DMS79 treated with DMSO at 0.1 percent for 48 hours (cell line): ENCODE measurements around the gene TMEM151B.

Experiments
- DNase-seq: peaks from one replicate; lab custom pipeline; 2025; lab: John Stamatoyannopoulos, UW

TMEM151B gene

DNA sequence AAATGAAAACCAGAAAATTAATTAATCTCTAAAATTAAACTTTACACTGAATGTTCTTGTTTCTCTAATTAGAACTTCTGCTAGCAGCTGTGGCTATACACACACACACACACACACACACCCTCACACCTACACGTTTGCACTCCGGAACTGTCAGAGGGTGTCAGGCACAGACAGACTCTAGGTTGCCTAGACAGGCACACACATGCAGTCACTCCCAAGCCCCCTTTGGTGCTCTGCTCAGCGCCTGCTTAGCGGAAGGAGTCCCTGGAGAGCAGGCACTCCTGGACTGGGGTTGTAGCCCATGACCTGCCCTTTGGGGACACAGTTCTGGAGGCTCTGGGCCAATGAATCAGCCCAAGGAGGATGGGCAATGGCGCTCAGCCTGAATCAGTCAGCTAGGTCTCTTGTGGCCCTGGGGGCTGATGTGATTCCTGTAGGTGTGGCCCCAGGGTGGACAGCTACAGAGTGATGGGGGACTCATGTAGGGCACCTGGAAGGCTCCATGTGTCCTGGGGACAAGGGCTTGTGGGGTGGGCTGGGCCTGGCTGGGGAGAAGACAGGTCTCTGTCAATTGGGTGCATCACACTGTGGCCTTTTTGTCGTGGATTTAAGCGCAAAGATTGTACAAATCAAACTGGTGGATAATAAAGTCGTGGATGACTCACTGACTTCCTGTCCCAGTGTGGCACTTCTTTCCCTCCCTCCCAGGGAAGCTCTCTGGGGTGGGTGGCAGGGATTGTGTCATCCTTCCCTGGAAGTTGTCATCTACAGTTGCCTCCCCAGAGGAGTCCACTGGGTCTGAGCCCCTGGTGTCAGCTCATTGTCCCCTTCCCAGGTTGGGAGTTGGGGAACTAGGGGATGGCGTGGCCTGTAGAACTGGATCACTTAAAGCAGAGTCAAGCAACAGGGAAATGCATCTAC lies 8.8 kb downstream of the TMEM151B start:
- no peak for DNase-seq

DNA sequence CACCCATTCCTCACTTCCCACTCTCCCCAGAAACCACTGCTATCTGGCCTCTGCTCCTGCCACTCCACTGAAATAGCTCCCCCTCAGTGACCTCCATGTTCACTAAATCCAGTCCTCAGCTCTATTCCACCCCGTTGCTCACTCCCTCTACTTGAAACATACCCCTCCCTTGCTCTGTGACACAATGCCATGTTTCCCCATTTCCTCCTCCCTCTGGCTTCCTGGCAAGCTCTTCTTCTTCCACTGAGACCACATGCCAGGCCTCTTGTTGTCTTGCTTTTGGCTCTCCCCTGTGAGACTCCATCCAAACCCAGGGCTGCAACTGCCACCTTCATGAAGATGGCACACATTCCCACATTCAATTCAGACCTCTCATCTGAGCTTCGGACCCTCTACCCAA lies 13.9 kb downstream of the TMEM151B start:
- DNase-seq, result no peak

GRCh38 chr6:44284867-44285266 lies 14.6 kb downstream of the TMEM151B start:
- no peak for DNase-seq

DNA sequence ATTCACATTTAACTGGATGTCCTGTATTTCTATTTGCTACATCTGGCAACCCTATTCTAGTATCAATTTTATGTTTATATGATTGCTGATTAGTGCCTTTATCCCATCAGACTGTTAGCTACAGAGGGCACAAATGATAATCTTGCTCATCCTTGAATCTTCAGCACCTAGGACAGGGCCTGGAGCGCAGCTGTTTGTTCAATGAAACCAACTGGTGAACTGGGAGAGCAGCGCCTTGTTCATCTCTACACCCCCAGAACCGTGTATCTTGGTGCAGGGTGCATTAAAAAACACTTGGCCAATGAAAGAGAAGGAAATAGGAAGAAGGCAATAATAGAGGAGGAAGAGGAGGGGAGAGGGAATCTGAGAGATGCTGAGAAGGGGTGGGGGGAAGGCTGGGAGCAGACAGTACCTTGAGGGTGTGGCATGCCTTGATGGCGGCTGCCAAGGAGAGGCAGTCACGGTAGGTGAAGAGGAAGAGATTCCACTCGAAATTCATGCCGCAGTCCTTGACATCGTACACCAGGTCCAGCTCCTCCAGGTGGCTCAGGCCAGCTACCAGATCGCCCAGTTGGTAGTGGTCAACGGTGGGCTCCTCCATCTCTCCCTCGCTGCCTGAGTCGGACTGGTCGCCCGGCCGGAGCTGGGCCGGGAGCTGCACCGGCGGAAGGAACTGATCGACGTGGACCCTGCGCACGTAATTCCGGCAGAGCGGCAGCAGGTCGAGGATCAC lies 15.5 kb downstream of the TMEM151B start:
- DNase-seq, result no peak

DNA sequence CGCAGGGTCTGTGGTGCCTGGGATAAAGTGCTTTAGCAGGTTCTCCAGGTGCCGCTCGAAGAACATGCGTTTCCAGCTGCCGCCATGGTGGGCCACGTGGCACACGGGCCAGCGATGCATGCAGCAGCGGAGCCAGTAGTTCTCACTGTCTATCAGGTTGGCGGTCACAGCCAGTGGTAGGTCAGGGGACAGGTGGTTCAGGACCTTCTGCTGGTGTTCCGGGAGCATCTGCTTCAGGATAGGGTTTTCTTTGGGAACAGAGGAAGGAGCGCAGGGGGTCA lies 16.0 kb downstream of the TMEM151B start:
- DNase-seq, result no peak

GRCh38 chr6:44286747-44287146 lies 16.5 kb downstream of the TMEM151B start:
- DNase-seq, result no peak

DNA sequence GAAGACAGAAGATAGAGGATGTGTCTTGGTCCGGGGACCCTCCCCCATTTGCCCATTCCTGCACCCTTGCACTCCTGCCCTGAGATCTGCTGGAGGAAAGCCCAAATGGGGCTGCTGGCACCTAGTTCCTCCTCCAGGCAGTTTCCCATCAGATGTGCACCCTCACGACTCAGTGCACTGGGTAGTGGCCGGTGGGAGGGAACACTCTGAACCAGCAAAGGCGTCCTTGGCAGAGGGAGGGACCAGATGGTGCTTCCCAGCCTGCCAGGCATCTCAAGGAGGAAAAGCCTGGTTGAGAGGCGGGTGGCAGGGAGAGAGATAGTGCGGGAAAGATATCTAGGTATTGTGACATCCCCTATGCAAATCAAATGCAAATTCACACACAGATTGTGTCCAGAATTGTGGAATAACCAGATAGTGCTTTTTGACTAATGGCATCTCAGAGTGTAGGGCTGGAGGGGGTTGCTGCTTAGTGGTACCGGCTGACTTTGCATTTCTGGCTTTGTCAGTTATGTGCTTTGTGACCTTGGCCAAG lies 19.5 kb downstream of the TMEM151B start:
- no peak for DNase-seq

GRCh38 chr6:44291841-44292240 lies 21.6 kb downstream of the TMEM151B start:
- DNase-seq, result no peak

DNA sequence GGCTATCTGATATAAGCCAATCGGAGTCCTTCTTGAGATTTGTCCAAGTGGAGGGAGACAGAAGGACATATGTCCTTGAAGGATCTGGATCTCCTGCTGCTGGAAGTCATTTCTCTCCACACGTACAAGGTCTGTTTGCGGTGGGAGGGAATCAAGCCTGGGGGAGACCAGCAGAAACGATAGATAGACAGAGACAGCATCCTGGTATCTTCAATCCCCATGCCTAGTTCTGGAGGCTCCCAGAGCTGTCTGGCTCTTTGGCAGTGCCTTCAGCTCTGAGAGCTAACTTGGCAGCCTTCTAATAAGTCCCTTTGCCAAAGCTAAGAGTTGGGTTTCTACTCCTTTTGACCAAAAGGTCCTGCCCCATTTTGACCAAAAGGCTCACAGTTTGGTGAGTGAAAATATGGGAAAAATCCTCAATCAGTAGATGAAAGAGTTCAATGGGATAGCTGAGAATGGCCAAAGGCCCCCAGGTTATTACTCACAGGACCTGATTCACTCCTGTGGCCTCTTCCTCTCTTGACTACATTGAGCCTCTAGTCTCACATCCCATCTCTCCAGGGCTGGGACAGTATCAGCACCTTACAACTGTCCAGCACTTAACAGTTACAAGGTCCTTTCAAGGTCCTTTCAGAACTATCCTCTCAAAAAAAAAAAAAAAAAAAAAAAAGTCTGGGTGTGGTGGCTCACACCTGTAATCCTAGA lies 22.6 kb downstream of the TMEM151B start:
- no peak for DNase-seq

DNA sequence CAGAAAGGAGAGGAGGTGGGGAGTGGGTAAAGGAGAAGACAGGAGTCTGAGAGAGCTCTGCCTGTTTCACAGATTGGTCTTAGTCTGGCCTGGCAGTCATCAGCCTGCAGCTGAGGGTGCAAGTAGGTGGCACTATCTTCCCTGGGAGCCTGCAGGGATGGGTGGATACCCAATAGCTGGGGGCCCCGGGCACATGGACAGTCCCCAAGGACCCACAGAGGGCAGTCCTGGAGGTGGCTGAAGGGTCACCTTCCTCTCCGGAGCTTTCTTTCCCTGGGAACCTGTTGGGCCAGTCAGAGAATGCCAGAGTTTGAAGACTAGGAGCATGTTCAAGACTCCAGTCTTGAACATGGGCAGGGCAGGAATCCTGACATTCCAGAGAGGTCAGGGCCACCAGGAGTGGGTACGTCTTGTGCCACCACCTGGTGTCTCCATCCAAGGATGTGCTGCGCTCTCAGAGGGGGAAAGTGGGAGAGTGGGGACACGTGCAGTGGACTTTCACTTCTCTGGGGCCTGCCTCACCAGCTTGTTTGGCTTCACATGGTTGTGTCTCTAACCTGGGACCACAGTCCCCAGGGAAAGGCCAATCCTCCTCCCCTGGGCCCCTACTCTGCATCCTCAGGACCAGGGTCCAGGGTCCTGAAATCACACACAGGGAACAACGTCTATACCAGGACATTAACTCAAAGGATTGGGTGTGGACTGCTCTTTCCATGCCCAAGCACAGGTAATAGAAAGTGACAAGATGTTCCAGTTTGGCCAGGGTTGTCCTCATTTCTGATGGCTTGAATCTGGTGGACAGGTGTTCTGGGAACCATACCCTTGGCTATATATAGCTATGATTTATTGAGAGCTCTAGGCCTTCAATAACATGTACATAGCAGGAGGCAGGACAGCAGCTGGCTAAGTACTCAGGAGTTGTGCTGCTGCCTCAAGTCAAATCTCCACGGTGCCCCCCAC lies 24.9 kb downstream of the TMEM151B start:
- DNase-seq, result no peak

- peak; percentile 22 for DNase-seq
Measured at GRCh38 chr6:44297063-44298038, 27.1 kb downstream of the TMEM151B start.

GRCh38 chr6:44298055-44298803 lies 28.0 kb downstream of the TMEM151B start:
- peak; percentile 18 for DNase-seq

GRCh38 chr6:44298864-44299263 lies 28.6 kb downstream of the TMEM151B start:
- no peak for DNase-seq

GRCh38 chr6:44300292-44300823 lies 30.1 kb downstream of the TMEM151B start:
- DNase-seq, result no peak

DNA sequence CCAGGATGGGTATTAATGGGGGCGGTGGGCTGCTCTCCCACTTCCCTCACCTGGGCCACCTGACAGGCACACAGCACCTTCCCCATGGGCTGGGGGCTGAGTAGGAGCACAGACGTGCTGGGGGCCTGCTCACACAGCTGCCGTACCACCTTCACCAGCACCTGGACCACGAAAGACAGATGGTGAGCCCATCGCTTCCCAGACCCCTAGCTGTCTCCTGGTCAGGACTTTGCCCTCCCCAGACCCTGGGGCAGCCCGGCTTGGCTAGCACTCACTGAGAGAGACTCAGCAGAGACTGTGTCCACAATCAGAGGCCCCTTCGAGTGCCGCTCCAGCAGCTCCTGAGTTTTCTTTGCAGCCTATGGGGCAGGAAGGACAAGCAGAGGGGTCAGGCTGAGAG lies 30.9 kb downstream of the TMEM151B start:
- no peak for DNase-seq

- no peak for DNase-seq
Measured at GRCh38 chr6:44301782-44302564, 31.7 kb downstream of the TMEM151B start.

DNA sequence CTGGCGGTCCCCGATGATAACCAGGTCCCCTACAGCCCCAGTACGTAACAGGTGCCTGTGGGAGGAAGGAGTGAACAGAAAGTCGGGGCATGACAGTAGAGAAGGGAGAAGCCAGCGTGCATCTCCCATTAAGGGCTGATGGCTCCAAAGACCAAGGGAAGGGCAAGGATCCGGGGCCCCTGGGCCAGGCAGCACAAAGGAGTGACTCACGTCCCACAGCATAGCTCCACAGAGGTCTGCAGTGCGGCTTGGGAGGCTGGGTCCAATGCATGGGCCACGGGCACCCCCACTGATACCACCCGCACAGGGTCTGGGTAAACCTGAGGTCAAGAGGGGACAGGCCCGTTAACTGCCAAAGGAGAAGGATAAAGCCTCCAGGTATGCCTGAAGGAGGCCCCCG lies 32.6 kb downstream of the TMEM151B start:
- DNase-seq, result no peak

GRCh38 chr6:44303842-44304241 lies 33.6 kb downstream of the TMEM151B start:
- no peak for DNase-seq
